Breast epithelium (tissue), 4 donors: Measurements from ENCODE around the gene CIPC. TPM values are rescaled to one million over a fixed set of nuclear protein-coding genes. Genes with fewer than 3 reads are reported as not detected.

Experiments used
- DNase-seq, 2 donors: peaks; one replicate each; pipeline ENCODE4 v3.0.0-alpha.2; 2019; ENCODE audit warnings: low spot score in 2 of 2
- H3K27ac ChIP-seq, 2 donors: fragments of 200-600 bp; sonication (generic) in 1 of 2; one replicate each; pipeline ENCODE4 v1.5.1; 2016 to 2019; ENCODE audit warnings: mild to moderate bottlenecking in 1 of 2
- H3K27me3 ChIP-seq, 2 donors: fragments of 200-600 bp; sonication (generic) in 1 of 2; one replicate each; pipeline versions ENCODE4 v1.5.1 to v1.6.0; 2017 to 2019; ENCODE audit warnings: control low read depth in 1 of 2, mild to moderate bottlenecking in 1 of 2
- H3K36me3 ChIP-seq: fragments of 200-600 bp; one replicate; pipeline ENCODE4 v1.5.1; 2019
- H3K4me1 ChIP-seq, 2 donors: fragments of 200-600 bp; sonication (generic); one replicate each; pipeline ENCODE4 v1.5.1; 2016 to 2019; ENCODE audit warnings: control low read depth in 1 of 2
- H3K4me3 ChIP-seq, 3 donors: fragments of 200-600 bp; sonication (generic); 1 replicate in 2 of 3; 2 replicates in 1 of 3; pipeline ENCODE4 v1.5.1; 2016 to 2019; ENCODE audit warnings: mild to moderate bottlenecking in 3 of 3, moderate library complexity in 2 of 3
- H3K9me3 ChIP-seq, 2 donors: fragments of 200-600 bp; sonication (generic) in 1 of 2; one replicate each; pipeline ENCODE4 v1.5.1; 2016 to 2019; ENCODE audit warnings: control low read depth in 1 of 2
- POLR2A ChIP-seq: fragments of 450-650 bp; IDR thresholded peaks from one replicate; pipeline ENCODE4 v1.6.1; 2016; ENCODE audit warnings: antibody characterized with exemption, mild to moderate bottlenecking, moderate library complexity
- POLR2AphosphoS5 ChIP-seq, 3 donors: sonication (generic); formaldehyde crosslinking; IDR thresholded peaks; one replicate each; pipeline ENCODE4 v1.6.1; 2017; ENCODE audit warnings: antibody characterized with exemption in 3 of 3
- intact Hi-C: fragments of 100-400 bp; cut with DNase I; formaldehyde crosslinking; loops from one replicate; pipeline ENCODE4 v1.15.1; 2023; ENCODE audit warnings: low total_unique reads
- total RNA-seq, 3 donors: library from RNA; depleted of rRNA; stranded (reverse); fragments of >200 nt; gene quantifications; one replicate each; pipeline ENCODE4 v1.1.0, GENCODE V29; 2016
- TF ChIP-seq, protein P1 (sequence below), 3 donors: fragments of 450-650 bp; IDR thresholded peaks; one replicate each; pipeline ENCODE4 v1.5.1; 2016 to 2017; ENCODE audit warnings: antibody characterized with exemption in 3 of 3, mild to moderate bottlenecking in 3 of 3, moderate library complexity in 3 of 3

CIPC gene
- total RNA-seq, 3 donors from 2014 or later: 40.6 to 64.8 (median 50.7) TPM

GRCh38 chr14:77143071-77143470, 45.0 kb downstream of the CIPC start:
- intact Hi-C loops: no loop called here
- Histone ChIP-seq H3K4me1 (peaks cover 10 to 12% of the 10 kb centered on the region in 2 donors), H3K9me3 (no peaks in the 10 kb centered on the region), H3K4me3 (no peak overlapping the region), H3K27ac (no peak overlapping the region), H3K36me3 (no peaks in the 10 kb centered on the region), H3K27me3 (peaks cover 3 to 71% of the 10 kb centered on the region in 2 donors)
- DNase-seq: no peak
- TF ChIP-seq POLR2A (no peak), POLR2AphosphoS5 (IDR thresholded peaks at IDR 0.05) (no peak)
- TF ChIP-seq, protein P1, sequence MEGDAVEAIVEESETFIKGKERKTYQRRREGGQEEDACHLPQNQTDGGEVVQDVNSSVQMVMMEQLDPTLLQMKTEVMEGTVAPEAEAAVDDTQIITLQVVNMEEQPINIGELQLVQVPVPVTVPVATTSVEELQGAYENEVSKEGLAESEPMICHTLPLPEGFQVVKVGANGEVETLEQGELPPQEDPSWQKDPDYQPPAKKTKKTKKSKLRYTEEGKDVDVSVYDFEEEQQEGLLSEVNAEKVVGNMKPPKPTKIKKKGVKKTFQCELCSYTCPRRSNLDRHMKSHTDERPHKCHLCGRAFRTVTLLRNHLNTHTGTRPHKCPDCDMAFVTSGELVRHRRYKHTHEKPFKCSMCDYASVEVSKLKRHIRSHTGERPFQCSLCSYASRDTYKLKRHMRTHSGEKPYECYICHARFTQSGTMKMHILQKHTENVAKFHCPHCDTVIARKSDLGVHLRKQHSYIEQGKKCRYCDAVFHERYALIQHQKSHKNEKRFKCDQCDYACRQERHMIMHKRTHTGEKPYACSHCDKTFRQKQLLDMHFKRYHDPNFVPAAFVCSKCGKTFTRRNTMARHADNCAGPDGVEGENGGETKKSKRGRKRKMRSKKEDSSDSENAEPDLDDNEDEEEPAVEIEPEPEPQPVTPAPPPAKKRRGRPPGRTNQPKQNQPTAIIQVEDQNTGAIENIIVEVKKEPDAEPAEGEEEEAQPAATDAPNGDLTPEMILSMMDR (IDR thresholded peaks at IDR 0.05): no peak

GRCh38 chr14:77144412-77145115, 46.5 kb downstream of the CIPC start:
- Histone ChIP-seq H3K27ac (no peak overlapping the region), H3K4me3 (no peak overlapping the region), H3K9me3 (no peaks in the 10 kb centered on the region), H3K4me1 (peaks cover 10 to 12% of the 10 kb centered on the region in 2 donors), H3K27me3 (peaks cover 3 to 56% of the 10 kb centered on the region in 2 donors), H3K36me3 (no peaks in the 10 kb centered on the region)
- DNase-seq: no peak
- intact Hi-C loops: no loop called here
- TF ChIP-seq POLR2A (no peak), POLR2AphosphoS5 (IDR thresholded peaks at IDR 0.05) (no peak)
- TF ChIP-seq, protein P1 (IDR thresholded peaks at IDR 0.05): no peak

- Histone ChIP-seq H3K36me3 (no peaks in the 10 kb centered on the region), H3K9me3 (no peaks in the 10 kb centered on the region), H3K4me1 (peaks cover 5 to 6% of the 10 kb centered on the region in 2 donors), H3K4me3 (no peak overlapping the region), H3K27ac (no peak overlapping the region), H3K27me3 (peaks cover 3 to 40% of the 10 kb centered on the region in 2 donors)
- intact Hi-C loops: no loop called here
- TF ChIP-seq, protein P1 (IDR thresholded peaks at IDR 0.05): no peak
- TF ChIP-seq POLR2A (no peak), POLR2AphosphoS5 (IDR thresholded peaks at IDR 0.05) (no peak)
- DNase-seq: no peak
Observed at GRCh38 chr14:77145975-77146740, 48.1 kb downstream of the CIPC start.

GRCh38 chr14:77148510-77149231, 50.6 kb downstream of the CIPC start:
- Histone ChIP-seq H3K36me3 (no peaks in the 10 kb centered on the region), H3K4me1 (no peaks in the 10 kb centered on the region), H3K27ac (no peak overlapping the region), H3K4me3 (no peak overlapping the region), H3K27me3 (peaks cover 0 to 20% of the 10 kb centered on the region in 2 donors), H3K9me3 (no peaks in the 10 kb centered on the region)
- no peak for DNase-seq
- intact Hi-C loops: no loop called here
- no peak for TF ChIP-seq POLR2A
- TF ChIP-seq POLR2AphosphoS5 (IDR thresholded peaks at IDR 0.05): no peak
- TF ChIP-seq, protein P1 (IDR thresholded peaks at IDR 0.05): no peak
